ENCODE data around the gene MOB1B. TPM values are rescaled to one million over a fixed set of nuclear protein-coding genes. Genes with fewer than 3 reads are reported as not detected.
A peak's percentile ranks its signal among the peaks of the same experiment; 100 is the strongest.
"Not testable (repeated sequence)": the region's sequence is repeated elsewhere in the genome, so short reads cannot be mapped to it uniquely, and the experiment has no call there.

MOB1B gene
- total RNA-seq, 1 donor from 2014 or later: 26.1 TPM

DNA sequence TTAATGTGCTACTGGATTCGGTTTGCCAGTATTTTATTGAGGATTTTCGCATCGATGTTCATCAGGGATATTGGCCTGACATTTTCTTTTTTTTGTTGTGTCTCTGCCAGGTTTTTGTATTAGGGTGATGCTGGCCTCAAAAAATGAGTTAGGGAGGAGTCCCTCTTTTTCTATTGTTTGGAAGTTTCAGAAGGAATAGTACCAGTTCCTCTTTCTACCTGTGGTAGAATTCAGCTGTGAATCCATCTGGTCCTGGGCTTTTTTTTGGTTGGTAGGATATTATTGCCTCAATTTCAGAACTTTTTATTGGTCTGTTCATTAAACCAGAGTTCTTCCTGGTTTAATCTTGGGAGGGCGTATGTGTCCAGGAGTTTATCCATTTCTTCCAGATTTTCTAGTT is 99.2 kb downstream of the MOB1B start:
- FAIRE-seq; DNase-seq (ENCODE audit: low spot score in 2 of 2): not testable (repeated sequence)

DNA sequence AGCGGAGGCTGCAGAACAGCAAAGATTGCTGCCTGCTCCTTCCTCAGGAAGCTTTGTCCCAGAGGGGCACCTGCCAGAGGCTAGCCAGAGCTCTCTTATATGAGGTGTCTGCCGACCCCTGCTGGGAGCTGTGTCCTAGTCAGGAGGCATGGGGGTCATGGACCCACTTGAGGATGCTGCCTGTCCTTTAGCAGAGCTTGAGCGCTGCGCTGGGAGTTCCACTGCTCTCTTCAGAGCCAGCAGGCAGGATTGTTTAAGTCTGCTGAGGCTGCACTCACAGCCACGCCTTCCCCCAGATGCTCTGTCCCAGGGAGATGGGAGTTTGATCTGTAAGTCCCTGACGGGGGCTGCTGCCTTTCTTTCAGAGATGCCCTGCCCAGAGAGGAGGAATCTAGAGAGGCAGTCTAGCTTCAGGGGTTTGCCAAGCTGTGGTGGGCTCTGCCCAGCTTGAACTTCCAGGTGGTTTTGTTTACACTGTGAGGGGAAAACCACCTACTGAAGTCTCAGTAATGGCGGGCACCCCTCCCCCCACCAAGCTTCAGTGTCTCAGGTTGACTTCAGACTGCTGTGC is 102.2 kb downstream of the MOB1B start:
- DNase-seq (ENCODE audit: low spot score in 2 of 2): no peak
- FAIRE-seq: no peak

DNA sequence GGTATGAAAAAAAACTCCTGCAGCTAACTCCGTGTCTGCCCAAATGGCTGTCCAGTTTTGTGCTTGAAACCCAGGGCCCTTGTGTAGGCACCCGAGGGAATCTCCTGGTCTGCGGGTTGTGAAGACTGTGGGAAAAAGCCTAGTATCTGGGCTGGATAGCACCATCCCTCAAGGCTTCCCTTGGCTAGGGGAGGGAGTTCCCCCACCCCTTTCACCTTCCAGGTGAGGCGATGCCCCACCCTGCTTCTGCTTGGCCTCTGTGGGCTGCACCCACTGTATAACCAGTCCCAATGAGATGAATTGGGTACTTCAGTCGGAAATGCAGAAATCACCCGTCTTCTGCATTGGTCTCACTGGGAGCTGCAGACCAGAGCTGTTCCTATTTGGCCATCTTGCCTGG is 102.9 kb downstream of the MOB1B start:
- not testable (repeated sequence) for FAIRE-seq; DNase-seq (ENCODE audit: low spot score in 2 of 2)

DNA sequence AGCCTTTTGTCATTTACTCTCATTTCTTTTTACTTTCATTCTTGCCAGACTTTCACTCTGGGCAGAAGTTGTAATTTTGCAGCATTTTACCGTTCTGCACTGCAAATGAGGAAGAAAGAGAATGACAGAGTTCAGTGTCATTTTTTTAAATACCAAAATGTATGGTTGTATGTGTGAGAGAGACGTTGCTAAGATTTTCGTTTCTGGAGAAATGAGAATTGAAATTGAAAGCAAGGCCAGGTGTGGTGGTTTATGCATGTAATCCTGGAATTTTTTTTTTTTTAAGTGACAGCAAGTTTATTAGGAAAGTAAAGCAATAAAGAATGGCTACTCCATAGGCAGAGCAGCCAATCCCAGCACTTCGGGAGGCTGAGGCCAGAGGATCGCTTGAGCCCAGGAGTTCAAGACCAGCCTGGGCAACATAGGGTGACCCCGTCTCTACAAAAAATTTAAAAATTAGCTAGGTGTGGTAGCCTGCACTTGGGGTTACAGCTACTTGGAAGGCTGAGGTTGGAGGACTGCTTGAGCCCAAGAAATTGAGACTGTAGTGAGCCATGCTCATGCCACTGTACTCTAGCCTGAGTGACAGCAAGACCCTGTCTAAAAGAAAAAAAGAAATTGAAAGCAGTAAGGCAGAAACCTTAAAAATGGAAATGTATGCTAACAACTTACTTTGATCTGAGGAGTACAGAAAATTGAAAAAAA is 104.2 kb downstream of the MOB1B start:
- DNase-seq (ENCODE audit: low spot score in 2 of 2): no peak
- no peak for FAIRE-seq

DNA sequence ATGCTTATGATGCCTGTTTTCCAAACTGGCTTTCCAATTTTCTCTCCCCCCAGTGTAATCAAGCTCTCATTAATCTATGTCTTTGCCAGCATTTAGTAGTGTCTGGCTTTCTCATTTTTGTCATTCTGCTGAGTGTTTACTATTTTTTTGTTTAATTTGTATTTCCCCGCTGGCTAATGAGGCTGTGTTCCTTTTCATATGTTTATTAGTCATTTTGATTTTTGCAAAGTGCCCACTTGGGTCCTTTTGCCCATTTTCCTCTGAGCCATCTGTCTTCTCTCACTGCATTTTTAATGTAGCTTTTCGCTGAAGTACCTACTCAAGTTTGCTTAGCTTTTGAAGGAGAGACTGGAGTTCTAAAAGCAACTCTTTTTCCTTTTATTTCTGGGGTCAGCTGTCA is 106.0 kb downstream of the MOB1B start:
- DNase-seq (ENCODE audit: low spot score in 2 of 2) (no peak), FAIRE-seq (no peak)

DNA sequence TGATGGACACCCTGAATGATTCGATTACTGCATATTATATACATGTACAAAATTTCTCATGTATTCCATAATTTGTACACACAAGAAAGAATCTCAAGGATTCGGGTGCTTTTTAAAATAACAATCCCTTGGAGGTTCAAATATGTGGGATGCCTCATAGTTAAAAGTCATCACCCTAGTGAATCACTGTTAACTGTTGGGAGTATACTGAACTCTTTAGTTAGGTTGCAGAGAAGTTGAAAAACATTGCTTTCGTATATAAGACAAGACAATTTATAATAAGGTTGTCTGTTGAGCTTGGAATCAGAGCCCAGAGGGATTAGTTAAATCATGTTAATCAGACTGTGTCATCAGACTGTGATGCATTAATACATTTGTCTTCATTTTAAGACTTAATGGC is 106.9 kb downstream of the MOB1B start:
- DNase-seq (ENCODE audit: low spot score in 2 of 2) (no peak), FAIRE-seq (no peak)

DNA sequence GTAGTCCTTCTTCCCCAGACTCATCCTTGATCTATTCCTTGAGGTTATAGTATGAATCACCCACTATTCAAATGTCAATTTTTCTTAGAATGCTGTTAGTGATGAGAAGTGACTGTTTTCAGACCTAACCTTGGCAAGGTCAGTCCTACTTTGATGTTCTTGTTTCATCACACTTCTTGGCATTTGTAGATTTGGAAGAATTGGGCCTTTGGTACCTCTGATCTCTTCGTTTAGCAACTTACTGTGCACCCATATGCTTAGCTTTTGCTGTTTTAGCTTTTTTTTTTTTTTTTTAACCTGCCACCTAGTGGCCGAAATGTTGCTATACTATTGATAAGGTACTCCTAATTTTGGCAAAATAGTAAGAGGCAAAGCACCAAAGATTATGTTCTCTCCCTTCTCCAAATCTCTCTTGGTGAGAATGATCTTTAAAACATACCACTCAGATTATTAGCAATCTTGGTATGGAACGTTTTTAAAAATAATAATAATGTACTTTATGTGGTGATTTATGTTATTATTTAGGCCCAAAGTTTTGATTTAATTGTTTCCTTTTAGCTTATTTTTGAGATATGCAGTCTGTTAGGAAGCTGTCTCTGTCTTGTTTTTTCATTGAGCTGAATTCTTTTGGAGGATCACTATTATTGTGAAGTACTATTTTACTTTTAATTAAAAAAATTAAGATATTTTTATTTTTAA is 107.9 kb downstream of the MOB1B start:
- peak in 1 of 2 donors; percentile 39 for DNase-seq (ENCODE audit: low spot score in 2 of 2)

DNA sequence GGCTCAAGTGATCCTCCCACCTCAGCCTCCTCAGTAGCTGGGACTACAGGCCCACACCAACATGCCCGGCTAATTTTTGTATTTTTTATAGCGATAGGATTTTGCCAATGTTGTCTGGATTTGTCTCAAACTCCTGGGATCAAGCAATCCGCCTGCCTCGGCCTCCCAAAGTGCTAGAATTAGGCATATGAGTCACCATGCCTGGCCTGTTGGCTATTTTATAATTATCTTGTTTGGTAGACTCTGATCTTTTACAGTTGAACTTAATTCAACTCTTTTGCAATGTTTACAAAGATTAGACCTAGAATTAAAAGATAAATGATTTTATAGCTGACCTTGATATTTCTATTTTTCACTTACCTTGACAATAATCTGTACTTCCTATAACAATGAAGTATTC is 109.3 kb downstream of the MOB1B start:
- DNase-seq (ENCODE audit: low spot score in 2 of 2) (no peak), FAIRE-seq (no peak)

More for the DNA sequence above, 107.9 kb downstream of the MOB1B start:
- peak; percentile 94 for FAIRE-seq

DNA sequence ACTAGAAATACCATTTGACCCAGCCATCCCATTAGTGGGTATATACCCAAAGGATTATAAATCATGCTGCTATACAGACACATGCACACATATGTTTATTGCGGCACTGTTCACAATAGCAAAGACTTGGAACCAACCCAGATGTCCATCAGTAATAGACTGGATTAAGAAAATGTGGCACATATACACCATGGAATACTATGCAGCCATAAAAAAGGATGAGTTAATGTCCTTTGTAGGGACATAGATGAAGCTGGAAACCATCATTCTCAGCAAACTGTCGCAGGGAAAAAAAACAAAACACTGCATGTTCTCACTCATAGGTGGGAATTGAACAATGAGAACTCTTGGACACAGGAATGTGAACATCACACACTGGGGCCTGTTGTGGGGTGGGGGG is 115.2 kb downstream of the MOB1B start:
- DNase-seq (ENCODE audit: low spot score in 2 of 2); FAIRE-seq: not testable (repeated sequence)

DNA sequence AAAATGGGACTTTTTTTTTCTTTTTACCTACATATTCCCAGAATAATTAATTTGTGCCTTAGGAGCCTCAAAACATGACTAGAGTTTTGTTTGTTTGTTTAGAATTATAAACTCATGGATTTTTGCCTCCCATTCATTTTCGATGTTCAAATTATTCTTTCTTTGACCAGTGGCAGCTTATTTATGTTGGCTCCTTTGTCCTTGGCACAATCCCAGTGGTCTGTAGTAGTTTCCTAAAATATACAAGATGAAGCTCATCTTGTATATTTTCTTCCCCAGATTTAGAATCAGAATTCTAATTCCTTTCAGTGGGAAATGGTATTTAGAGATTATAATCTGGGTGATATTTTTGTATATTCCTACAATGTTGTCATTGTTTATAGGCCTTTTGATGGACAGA is 118.4 kb downstream of the MOB1B start:
- FAIRE-seq (no peak), DNase-seq (ENCODE audit: low spot score in 2 of 2) (no peak)

DNA sequence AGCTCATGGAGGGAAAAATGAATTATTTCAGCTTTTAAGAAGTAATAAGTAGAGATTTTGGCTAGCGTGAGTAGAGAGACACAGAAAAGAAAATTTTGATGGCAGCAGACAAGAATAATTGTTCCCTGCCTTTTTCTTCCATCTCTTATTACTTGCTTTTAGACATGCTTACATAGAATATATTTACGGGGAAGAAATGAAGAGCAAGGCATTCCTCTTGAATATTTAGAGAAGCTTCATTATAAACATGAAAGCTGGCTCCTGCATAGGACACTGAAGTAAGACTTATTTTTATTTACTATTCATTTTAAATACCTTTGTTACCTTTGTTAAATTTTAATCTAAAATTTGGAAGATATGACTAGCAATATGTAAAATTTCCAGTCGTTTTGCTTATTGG is 123.5 kb downstream of the MOB1B start:
- DNase-seq (ENCODE audit: low spot score in 2 of 2): no peak
- FAIRE-seq: no peak

DNA sequence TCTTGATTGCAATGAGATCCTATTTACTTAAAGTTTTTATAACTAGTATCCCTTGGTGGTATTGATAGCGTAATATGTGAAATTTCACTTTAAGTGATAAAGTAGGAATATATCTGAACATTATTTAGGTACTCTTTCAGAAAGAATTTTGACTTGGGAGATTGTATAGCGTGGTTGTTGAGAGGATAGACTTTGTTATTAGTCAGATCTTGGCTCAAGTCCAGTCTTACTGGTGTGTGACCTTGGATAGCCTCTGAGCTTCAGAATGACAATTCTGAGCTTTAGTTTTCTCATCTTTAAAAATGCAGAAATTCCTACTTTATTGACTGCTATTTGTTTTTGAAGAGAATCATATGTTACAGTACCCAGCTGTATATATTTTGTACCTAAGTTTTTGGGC is 123.9 kb downstream of the MOB1B start:
- FAIRE-seq (peak; percentile 33), DNase-seq (ENCODE audit: low spot score in 2 of 2) (peak in 1 of 2 donors; percentile 16)

DNA sequence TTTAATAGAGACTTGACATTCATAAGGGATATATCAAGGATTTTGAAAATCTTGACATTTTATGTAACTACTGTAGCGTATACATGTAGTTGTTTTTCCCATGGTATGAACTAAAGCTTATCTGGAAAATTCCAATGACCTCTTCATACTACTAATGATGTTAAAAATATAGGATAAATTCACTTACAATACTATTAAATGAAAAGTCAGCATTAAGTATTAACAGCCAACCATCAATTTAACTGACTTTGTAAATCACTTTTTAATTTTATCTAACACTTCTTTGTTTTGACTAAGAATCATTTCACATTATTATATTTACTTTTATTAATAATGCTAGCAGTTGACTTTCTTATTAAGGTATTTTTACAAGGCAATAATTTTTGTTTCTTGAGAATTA is 125.4 kb downstream of the MOB1B start:
- no peak for DNase-seq (ENCODE audit: low spot score in 2 of 2)
- peak; percentile 45 for FAIRE-seq

DNA sequence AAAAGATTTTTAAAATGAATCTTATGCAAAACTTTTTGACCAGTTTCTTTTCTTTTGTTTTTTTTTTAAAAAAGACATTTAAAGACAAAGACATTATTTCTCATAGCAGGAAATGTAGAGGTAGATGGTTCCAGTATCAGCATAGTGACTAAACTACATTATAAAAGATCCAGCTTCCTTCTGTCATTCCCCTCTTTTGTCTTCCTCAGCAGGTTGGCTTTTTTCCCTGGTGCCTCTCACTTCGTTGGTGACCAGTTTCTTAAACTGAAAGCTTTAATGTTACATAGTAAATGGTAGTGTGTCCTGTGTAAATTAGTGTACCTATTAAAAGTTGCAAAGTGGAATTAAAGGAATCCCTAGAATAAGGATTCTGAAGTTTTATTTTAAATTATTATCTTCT is 127.3 kb downstream of the MOB1B start:
- FAIRE-seq (peak; percentile 72), DNase-seq (ENCODE audit: low spot score in 2 of 2) (no peak)

DNA sequence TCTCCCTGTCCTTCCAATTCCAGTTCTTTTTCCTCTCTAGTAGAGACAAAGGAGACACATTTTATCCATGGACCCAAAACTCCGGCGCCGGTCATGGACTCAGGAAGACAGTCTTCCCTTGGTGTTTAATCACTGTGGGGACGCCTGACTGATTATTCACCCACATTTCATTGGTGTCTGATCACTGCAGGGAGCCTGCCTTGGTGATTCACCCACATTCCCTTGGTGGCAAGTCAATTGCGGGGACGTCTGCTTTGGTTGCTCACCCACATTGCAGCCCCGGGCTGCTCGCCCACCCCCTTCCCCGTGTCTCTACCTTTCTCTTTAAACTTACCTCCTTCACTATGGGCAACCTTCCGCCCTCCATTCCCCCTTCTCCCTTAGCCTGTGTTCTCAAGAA is 129.9 kb downstream of the MOB1B start:
- not testable (repeated sequence) for DNase-seq (ENCODE audit: low spot score in 2 of 2); FAIRE-seq

Other genes starting within 250 kb of the MOB1B start
- gene JCHAIN, start 235.9 kb upstream of the MOB1B start, total RNA-seq: under 0.01 TPM
- 16.3 TPM for gene UTP3, start 213.8 kb upstream of the MOB1B start, total RNA-seq
- 669 TPM for gene RUFY3, start 180.4 kb upstream of the MOB1B start, total RNA-seq
- 47.3 TPM for gene GRSF1, start 62.5 kb upstream of the MOB1B start, total RNA-seq
- gene DCK, start 91.3 kb downstream of the MOB1B start, total RNA-seq: 140 TPM